Suppressor macrophage treated with lipopolysaccharide for 4 hours (primary cell): Measurements from ENCODE around the gene NRROS.

ENCODE experiments used
- DNase-seq: peaks from one replicate; pipeline ENCODE4 v3.0.0-alpha.2; 2020

NRROS gene

DNA sequence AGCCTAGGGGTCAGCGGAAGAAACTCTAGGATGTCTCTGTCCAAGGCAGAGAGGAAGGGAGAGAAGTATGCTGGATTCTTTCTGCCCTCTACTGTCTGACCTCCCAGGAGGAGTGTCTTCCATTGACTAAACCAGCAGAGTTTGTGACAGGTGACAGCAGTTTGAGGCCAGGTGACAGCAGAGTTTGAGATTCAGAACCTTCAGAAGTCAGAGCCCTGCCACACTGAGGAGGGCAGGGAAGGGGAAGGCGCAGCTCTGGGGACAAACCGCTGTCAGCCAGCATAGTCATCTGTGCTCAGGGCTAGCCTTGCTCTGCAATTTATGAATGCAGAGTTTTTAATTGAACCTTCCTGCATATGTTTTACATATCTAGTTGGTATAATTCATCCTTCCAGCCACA, 12.3 kb downstream of the NRROS start:
- no peak for DNase-seq

DNA sequence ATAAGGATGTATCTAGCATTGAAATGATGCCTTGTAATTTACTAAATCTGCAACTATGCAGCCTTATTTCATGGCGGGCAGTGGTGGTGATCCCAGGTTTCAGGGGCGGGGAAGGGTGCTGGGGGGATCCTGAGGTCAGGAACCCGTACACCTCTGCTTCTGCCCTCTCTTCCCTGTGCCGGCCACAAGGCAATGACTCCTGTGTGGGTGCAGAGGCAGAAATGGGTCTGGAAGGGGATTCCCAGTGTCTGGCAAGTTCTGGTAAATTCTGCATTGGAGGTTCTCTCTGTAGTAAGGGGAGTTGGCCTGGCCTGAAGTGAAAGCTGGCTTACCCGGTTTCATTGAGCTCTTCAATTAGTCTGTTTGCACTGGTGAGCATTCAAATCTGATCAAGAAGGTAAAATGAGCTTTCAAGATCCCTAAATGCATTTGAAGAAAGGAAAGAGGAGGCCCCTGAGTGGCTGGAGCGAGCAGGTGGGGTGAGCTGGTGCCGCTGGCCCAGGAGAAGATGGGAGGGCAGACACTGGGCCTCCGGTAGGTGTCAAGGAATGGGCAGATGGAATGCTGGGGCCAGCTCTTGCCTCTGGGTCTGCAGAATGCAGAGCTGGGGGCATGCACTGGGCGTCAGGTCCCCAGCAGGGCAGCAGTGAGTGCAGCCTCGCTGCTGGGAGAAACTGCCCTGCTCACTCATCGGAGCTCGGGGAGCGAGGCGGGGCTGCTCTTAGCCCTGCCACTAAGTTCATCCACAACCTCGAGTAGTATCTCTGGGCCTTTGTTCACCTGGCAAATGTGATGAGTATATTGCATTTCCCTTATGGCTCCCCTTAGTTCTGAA, 13.7 kb downstream of the NRROS start:
- peak; percentile 83 for DNase-seq

DNA sequence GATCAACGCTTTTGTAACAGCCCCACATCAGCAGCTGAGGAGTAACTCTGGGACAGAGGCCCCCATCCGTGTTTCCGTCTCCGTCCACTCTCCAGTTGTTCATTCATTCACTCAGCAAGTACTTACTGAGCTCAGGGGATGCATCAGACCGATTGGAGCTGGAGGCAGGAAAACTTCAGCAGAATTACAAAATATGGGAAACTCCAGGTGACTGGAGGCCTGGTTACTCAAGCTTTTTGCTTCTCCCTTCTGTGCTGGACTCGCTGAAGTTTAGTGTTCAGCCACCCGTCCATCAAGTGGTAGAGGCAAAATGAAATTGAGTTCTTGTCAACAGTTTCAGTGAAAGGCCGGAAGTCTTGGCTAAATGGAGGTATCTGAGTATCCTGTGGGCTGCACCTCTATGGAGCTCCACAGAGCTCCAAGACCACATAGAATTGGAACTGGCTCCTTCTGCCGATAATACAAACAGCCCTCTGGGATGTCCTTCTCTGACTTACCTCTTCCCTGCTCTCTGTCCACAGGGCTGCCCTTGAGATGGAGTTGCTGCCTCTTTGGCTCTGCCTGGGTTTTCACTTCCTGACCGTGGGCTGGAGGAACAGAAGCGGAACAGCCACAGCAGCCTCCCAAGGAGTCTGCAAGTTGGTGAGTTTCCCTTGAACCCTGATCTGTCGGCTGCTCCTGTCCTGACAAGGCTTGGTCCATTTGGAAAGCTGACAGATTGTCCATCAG, 14.7 kb downstream of the NRROS start:
- peak; percentile 81 for DNase-seq

DNA sequence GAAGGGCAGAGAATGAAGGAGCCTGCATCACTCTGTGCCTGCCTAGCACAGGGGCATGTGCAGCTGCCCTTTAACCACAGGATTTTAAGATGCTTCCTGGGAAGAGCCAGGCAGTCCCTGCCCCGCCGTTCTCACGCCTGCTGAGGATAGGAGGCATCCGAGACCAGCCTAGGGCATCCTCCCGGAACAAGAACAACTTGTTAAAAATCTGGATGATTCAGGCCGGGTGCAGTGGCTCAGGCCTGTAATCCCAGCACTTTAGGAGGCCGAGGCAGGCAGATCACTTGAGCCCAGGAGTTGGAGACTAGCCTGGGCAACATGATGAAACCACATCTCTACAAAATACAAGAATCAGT, 15.2 kb downstream of the NRROS start:
- DNase-seq: no peak

DNA sequence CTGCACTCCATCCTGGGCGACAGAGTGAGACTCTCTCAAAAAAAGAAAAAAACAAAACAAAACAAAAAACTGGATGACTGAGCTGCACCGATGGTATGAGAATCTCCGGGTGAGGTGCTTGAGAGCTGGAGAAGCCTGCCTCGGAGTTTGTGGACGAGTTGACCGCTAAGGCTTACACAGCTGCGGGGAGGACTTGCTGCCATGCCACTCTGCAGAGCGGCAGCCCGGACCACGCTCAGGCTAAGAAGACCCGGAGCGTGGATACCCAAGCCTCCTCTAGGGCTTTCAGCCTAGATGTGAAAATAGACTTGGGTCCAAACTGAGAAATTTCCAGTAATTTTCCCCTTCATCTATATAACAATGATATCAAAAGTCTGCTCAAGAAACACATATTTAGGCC, 16.0 kb downstream of the NRROS start:
- DNase-seq: no peak

DNA sequence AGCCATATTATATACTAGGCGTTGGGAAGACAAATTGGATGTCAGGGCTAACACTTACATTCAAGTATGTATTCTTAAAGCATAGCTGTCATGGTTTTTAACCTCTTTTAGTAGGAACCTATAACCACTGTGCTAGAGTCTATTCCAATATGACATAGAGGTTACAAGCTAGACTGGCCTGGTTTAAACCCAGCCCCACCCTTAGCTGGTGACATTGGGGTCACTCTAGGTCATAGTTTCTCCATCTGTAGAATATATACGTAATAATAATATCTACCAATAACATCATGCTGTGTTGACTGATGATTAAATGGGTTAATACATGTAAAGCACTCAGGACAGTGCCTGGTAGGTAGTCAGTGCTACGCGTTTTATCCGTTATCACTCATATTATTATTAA, 16.7 kb downstream of the NRROS start:
- DNase-seq: no peak

DNA sequence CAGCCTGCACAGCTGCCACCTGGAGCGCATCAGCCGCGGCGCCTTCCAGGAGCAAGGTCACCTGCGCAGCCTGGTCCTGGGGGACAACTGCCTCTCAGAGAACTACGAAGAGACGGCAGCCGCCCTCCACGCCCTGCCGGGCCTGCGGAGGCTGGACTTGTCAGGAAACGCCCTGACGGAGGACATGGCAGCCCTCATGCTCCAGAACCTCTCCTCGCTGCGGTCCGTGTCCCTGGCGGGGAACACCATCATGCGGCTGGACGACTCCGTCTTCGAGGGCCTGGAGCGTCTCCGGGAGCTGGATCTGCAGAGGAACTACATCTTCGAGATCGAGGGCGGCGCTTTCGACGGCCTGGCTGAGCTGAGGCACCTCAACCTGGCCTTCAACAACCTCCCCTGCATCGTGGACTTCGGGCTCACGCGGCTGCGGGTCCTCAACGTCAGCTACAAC, 20.4 kb downstream of the NRROS start:
- no peak for DNase-seq

DNA sequence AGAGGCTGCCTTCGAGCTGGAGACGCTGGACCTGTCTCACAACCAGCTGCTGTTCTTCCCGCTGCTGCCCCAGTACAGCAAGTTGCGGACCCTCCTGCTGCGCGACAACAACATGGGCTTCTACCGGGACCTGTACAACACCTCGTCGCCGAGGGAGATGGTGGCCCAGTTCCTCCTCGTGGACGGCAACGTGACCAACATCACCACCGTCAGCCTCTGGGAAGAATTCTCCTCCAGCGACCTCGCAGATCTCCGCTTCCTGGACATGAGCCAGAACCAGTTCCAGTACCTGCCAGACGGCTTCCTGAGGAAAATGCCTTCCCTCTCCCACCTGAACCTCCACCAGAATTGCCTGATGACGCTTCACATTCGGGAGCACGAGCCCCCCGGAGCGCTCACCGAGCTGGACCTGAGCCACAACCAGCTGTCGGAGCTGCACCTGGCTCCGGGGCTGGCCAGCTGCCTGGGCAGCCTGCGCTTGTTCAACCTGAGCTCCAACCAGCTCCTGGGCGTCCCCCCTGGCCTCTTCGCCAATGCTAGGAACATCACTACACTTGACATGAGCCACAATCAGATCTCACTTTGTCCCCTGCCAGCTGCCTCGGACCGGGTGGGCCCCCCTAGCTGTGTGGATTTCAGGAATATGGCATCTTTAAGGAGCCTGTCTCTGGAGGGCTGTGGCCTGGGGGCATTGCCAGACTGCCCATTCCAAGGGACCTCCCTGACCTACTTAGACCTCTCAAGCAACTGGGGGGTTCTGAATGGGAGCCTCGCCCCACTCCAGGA, 21.1 kb downstream of the NRROS start:
- no peak for DNase-seq

DNA sequence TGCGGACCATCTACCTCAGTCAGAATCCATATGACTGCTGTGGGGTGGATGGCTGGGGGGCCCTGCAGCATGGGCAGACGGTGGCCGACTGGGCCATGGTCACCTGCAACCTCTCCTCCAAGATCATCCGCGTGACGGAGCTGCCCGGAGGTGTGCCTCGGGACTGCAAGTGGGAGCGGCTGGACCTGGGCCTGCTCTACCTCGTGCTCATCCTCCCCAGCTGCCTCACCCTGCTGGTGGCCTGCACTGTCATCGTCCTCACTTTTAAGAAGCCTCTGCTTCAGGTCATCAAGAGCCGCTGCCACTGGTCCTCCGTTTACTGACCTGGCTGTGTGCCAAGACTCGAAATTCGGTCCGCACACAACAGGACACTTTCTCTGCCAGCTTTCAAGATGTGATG, 21.9 kb downstream of the NRROS start:
- no peak for DNase-seq

DNA sequence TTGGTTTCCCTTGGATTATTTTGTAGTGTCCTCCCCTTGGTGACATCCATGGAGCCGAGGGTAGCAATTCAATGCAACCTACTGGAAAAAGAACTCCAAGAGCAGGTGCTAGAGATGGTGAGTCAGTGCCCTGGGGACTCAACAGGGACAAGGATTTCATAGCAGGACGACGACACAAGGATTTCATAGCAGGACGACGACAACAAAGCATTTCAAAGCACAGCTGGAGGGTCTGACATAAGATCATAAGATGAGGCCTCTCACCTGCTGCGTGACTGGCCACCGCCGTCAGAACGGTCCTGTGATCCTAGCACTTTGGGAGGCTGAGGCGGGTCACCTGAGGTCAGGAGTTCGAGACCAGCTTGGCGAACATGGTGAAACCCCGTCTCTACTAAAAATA, 22.5 kb downstream of the NRROS start:
- DNase-seq: no peak

DNA sequence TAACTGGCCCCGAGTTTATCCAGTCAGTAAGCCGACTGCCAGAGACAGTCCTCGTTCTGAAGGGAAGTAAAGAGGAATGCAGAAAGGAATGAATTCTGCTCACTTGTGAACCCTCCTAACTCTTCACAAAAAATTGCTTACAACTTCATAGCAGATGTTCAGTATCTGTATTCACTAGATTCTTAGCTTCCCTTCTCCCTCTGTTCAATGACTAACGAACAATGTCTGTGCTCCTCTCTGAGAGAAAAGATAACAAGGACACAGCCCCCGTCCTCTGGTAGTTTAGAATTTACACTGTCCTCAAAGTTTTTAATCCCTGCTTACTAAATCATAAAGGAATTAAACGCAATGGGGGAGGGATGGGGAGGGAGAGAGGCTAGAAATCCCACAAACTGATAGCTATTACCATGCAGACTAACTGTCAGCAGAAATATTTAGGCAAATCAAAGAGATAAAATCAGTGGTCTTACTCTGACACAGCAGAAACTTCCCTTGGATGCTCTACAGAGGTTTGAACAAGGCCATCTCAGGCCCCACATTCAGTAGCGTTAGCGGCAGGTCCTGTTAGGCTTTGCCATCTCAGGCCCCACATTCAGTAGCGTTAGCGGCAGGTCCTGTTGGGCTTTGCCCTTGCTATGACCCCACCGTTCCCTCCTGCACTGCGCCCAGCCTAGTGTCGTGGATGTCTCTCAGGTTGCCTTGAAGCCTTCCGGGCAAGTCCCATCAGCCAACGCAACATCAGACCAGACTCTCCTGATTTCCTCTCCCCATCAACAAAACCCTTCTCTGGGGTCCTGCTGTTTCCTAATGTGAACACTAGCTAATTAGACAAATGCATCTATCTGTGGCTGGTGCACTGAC, 23.4 kb downstream of the NRROS start:
- DNase-seq: no peak

DNA sequence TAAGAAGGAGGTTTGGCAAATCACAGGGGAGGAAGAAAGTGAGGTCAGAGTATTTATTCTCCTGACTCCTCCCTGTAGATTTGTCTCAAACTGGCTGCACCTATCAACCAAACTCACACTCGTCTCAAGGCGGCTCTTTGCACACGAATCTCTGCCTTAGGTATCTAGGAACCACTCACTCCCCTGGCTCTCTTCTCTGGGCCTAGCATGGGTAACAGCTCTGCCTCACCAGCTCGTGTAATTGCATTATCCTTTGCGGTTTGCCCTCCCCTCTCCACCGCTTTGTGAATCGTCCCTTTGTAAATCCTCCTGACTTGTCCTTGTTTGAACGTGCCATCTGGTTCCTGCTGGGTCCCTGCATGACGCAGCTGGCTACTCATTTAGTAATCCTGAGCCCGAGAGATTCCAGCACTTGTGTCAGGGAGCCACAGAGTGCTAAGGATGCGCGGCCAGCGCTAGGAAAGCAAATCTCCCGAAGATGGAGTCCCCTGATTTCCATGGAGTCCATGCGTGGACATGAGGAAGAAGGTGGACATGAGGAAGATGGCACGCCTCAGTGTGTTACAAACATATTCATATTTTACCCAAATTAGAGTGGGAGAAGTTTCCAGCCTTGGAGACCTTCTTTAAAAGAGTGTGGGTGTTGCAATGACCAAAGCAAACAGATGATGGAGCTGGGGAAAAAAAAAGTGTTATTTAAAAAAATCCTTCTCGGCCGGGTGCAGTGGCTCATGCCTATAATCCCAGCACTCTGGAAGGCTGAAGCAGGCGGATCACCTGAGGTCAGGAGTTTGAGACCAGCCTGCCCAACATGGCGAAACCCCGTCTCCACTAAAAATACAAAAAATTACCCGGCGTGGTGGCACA, 26.7 kb downstream of the NRROS start:
- peak; percentile 32 for DNase-seq

DNA sequence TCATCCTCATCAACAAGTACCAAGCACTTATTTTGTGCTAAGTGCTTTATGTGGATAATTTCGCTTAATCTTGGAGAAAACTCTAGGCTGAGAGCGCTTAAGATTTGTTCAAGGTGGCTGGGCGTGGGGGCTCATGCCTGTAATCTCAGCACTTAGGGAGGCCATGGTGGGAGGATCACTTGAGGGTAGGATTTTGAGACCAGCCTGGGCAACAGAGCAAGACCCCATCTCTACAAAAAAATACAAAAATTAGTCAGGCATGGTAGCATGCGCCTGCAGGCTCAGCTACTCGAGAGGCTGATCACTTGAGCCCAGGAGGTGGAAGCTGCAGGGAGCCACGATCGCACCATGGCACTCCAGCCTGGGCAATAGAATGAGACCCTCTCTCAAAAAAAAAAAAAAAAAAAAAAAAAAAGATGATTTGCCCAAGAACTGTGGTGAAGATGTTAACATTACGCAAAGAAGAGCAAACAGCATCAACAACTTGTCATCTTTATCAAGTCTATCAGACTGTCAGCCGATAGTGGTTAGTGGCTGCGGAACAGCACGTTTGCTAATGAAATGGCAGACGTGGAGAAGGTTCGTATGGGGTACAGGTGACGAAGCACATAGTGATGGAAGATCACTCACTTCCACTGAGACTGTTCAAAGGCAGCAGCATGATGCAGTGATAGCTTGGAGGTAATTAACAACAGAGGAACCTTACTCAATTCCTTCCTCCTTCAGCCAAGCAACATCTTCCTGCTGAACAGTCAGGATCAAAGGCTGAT, 27.7 kb downstream of the NRROS start:
- no peak for DNase-seq

DNA sequence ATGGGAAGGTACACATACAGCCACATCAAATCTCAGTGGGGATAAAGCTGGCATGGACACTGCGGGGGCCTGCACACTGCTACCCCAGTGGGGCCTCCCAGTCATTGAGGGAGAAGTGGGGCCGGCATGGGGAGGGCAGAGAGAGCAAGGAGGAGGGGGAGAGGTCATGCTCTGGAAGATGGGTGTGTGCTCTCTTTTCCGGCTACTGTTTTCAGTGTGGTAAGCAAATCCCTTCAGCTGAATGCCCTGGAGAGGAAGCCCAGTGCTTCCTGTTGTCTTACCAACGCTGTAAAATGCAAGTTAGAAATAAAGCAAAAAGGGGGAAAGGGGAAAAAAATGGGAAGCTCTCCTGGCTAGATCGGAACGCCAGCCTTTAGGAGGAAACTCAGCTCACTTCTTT, 30.8 kb downstream of the NRROS start:
- DNase-seq: peak; percentile 34

DNA sequence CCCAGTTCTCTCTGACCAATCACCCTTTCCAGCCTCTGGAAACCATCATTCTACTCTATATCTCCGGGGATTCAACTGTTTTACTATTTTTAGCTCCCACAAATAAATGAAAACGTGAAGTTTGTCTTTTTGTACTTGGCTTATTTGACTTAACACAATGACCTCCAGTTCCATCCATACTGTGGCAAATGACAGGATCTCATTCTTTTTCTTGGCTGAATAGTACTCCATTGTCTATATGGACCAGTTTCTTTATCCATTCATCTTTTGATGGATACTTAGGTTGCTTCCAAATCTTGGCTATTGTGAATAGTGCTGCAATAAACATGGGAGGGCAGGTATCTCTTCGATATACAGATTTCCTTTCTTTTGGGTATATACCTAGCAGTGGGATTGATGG, 34.1 kb downstream of the NRROS start:
- DNase-seq: no peak

DNA sequence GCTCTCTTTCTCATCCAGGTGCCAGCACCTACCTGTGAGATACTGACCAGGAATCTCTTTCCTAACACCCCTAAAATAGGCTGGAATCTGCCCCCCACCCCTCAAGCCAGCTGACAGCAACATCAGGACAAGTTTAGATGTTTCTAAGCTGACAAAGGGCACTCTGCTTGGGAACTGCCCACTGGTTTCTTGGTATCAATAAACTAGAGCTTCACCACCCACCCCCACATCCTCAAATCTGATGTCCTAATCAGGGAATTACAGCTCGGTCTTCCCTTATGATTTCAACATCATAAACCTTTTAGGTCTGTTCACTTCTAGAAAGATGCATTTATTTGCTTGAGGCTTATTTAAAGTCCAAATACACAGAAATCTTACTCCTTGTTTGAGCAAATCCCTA, 37.9 kb downstream of the NRROS start:
- DNase-seq: peak; percentile 52

DNA sequence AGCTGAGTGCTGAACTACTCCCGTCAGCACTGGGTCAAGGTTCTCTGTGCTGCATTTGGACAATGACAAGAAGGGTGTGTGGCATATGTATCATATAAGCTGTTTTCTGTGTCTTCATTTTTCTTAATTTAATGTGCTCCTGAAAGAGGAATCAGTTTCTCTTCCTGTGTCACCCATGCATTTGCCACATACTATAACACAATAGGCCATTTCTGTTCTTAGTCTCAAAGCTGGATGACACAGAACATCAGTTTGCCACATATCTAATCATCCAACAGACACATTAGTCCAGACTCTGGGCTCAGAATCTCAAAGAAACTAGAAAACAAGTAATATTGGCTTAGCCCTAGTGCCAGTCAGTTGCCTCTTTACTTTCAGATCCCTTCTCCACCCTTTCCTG, 38.4 kb downstream of the NRROS start:
- DNase-seq: peak; percentile 60

DNA sequence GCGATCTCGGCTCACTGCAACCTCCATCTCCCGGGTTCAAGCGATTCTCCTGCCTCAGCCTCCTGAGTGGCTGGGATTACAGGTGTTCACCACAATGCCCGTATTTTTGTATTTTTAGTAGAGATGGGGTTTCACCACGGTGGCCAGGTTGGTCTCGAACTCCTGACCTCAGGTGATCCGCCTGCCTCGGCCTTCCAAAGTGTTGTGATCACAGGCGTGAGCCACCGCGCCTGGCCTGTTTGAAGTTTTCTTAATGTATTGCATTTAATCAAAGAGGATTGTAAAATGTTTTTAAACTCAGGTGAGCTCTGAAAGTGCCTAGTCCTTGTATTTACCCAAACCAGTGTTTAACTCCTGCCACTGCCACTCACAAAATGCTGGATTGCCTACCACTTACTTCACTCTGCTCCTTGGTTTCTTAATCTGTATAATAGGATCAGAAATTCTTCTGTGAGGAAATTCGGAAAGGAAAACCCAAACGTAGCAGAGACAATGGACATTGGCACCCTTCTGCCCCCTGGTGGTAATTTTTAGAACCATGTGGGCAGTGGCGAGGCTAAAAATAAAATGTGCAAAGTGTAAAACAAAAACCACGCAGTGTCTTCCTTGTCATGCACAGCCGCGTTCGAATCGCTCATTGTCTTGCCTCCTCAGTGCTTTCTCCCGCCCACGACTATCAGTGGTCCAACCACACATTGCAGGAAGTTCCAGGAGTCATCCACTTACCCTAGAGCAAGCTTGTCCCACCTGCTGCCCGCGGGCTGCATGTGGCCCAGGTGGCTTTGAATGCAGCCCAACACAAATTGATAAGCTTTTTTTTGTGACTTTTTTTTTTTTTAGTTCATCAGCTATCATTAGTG, 45.3 kb downstream of the NRROS start:
- peak; percentile 89 for DNase-seq

DNA sequence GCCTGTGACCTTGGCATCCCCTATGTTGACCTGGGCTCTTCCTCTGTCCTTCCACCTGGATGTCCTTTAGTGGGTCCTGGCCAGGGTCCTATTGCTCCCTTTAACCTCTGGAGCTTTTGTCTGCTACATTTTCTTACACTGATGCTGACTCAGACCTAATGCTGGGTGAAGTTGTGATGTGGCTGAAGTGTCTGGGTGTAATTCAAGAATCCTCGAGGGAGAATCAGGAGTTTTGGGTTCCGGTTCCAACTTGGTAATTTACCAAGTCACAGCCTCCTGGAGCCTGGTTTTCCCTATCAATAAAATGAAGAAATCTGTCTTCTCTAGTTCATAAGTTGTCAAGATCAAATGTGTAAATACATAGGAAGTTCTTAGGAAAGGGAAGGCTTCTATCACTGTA, 46.9 kb downstream of the NRROS start:
- DNase-seq: no peak

DNA sequence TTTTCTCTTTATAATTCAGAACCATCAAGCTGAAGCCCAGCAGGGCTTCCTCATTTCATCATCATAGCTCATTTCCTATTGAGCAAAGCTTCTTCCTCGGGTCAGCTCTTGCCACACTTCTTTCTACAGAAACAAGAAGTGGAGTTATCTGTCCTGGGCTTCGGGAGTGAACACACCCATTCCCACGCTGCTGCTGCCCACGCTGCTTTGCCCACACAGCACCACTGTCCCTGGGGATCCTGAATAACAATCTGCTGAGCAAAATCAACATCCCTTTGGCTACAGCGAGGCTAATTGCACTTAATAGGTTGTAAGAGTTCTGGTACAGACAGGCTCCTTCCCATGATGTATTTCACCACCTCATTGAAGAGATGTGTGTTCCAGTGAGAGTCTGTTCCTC, 48.9 kb downstream of the NRROS start:
- DNase-seq: peak; percentile 96
